A673 (cell line): ENCODE data around the gene TASOR.
"Not testable (repeated sequence)": the region's sequence is repeated elsewhere in the genome, so short reads cannot be mapped to it uniquely, and the experiment has no call there.

Experiments used
- CTCF ChIP-seq: fragments of 300-800, 200-600 bp; sonication (generic); conservative IDR thresholded peaks from 2 replicates; pipeline ENCODE4 v1.5.1; 2017; ENCODE audit warnings: low read depth, mild to moderate bottlenecking, antibody characterized with exemption, low read length, moderate library complexity, mixed read lengths
- EZH2 ChIP-seq: fragments of 200-600 bp; sonication (generic); IDR thresholded peaks from 2 replicates; pipeline ENCODE4 v1.6.1; 2017; ENCODE audit warnings: borderline replicate concordance, low read depth, mild to moderate bottlenecking, mixed read lengths, antibody characterized with exemption, low read length; ENCODE audit not compliant: poor library complexity, severe bottlenecking

GRCh38 chr3:56718809-56719208, 35.7 kb upstream of the TASOR start:
- TF ChIP-seq CTCF, EZH2: not testable (repeated sequence)
